Dermis blood vessel endothelial cell (primary cell): ENCODE data around the gene C22orf15. TPM values are rescaled to one million over a fixed set of nuclear protein-coding genes. Genes with fewer than 3 reads are reported as not detected.

ENCODE experiments used
- DNase-seq: peaks from one replicate; pipeline ENCODE4 v3.0.0; 2010
- total RNA-seq: library from RNA; depleted of rRNA; stranded (reverse); fragments of >200 nt; gene quantifications from 2 replicates; pipeline ENCODE4 v1.2.3, GENCODE V29; 2014

C22orf15 gene
- total RNA-seq, 1 donor from 2014 or later = not detected

GRCh38 chr22:23750714-23751440, 11.9 kb upstream of the C22orf15 start, which contains the start of gene ZNF70:
ZNF70 (minus strand) TSS chr22:23751112; CDS start chr22:23745140, 5,972 bp downstream.
- DNase-seq = peak; percentile 80

- DNase-seq = no peak
Measured at GRCh38 chr22:23751441-23751996, 11.3 kb upstream of the C22orf15 start.

- DNase-seq = no peak
Measured at GRCh38 chr22:23752090-23752691, 10.6 kb upstream of the C22orf15 start.

- no peak for DNase-seq
Measured at GRCh38 chr22:23752750-23753149, 10.0 kb upstream of the C22orf15 start.

GRCh38 chr22:23753385-23753784, 9.4 kb upstream of the C22orf15 start:
- DNase-seq = no peak

GRCh38 chr22:23754220-23754919, 8.4 kb upstream of the C22orf15 start, which contains the start of gene VPREB3:
VPREB3 (minus strand) TSS chr22:23754425; CDS start chr22:23754363, 62 bp downstream.
- no peak for DNase-seq

- DNase-seq = peak; percentile 78
Measured at GRCh38 chr22:23754980-23755636, 7.7 kb upstream of the C22orf15 start.

- DNase-seq = no peak
Measured at GRCh38 chr22:23755711-23756110, 7.1 kb upstream of the C22orf15 start.

GRCh38 chr22:23756891-23757290, 5.9 kb upstream of the C22orf15 start:
- DNase-seq = no peak

GRCh38 chr22:23759566-23759965, 3.2 kb upstream of the C22orf15 start:
- no peak for DNase-seq

- DNase-seq = no peak
Measured at GRCh38 chr22:23760056-23760455, 2.7 kb upstream of the C22orf15 start.

- no peak for DNase-seq
Measured at GRCh38 chr22:23763579-23763945, 772 bp downstream of the C22orf15 start.

- no peak for DNase-seq
Measured at GRCh38 chr22:23763954-23764353, 1.2 kb downstream of the C22orf15 start.

GRCh38 chr22:23764899-23765881, 2.4 kb downstream of the C22orf15 start:
- DNase-seq = no peak

- DNase-seq = no peak
Measured at GRCh38 chr22:23767303-23767672, 4.5 kb downstream of the C22orf15 start.

- DNase-seq = peak; percentile 87
Measured at GRCh38 chr22:23767673-23768548, 5.1 kb downstream of the C22orf15 start, which contains the start of gene CHCHD10. CHCHD10 (minus strand) TSS chr22:23767972; CDS start chr22:23767874, 98 bp downstream.

GRCh38 chr22:23769321-23769965, 6.7 kb downstream of the C22orf15 start:
- no peak for DNase-seq

- DNase-seq = no peak
Measured at GRCh38 chr22:23772315-23772648, 9.5 kb downstream of the C22orf15 start.

- peak; percentile 41 for DNase-seq
Measured at GRCh38 chr22:23772649-23773473, 10.1 kb downstream of the C22orf15 start, which contains the start of gene MMP11. MMP11 (plus strand) TSS chr22:23772849; CDS start chr22:23772871, 22 bp downstream.
